SK-N-SH treated with all-trans-retinoic acid at 6 μM for 48 hours (cell line): ENCODE measurements around the gene VMO1.
A peak's percentile ranks its signal among the peaks of the same experiment; 100 is the strongest.

Experiments used
- ATAC-seq: fragments of 200-7000 bp; cut with Tn5 transposase; 3 replicates; pipeline ENCODE4 v1.9.1; 2020; ENCODE audit warnings: mild to moderate bottlenecking, moderate library complexity
- CREB5 ChIP-seq: fragments of 250-450 bp; sonication (Bioruptor Pico); IDR thresholded peaks from 2 replicates; pipeline ENCODE4 v1.5.1; 2020; ENCODE audit warnings: low read depth, mild to moderate bottlenecking, moderate library complexity
- CSDC2 ChIP-seq: fragments of 250-450 bp; sonication (Bioruptor Pico); IDR thresholded peaks from 2 replicates; pipeline ENCODE4 v1.5.0; 2020; ENCODE audit warnings: mild to moderate bottlenecking, moderate library complexity
- CSRNP3 ChIP-seq: fragments of 250-450 bp; sonication (Bioruptor Pico); IDR thresholded peaks from 2 replicates; pipeline ENCODE4 v1.5.1; 2021; ENCODE audit warnings: mild to moderate bottlenecking, moderate library complexity
- ESRRG ChIP-seq: fragments of 250-450 bp; sonication (Bioruptor Pico); IDR thresholded peaks from 2 replicates; pipeline ENCODE4 v1.6.1; 2021; ENCODE audit warnings: mild to moderate bottlenecking
- GLIS3 ChIP-seq: fragments of 250-450 bp; sonication (Bioruptor Pico); IDR thresholded peaks from 2 replicates; pipeline ENCODE4 v1.5.0; 2020; ENCODE audit warnings: mild to moderate bottlenecking, moderate library complexity
- ISL1 ChIP-seq: fragments of 250-450 bp; sonication (Bioruptor Pico); IDR thresholded peaks from 2 replicates; pipeline ENCODE4 v2.1.2; 2022; ENCODE audit warnings: mild to moderate bottlenecking, moderate library complexity
- OSR1 ChIP-seq: fragments of 250-450 bp; sonication (Bioruptor Pico); IDR thresholded peaks from 2 replicates; pipeline ENCODE4 v1.8.0; 2022; ENCODE audit warnings: moderate library complexity, mild to moderate bottlenecking, inconsistent platforms
- PATZ1 ChIP-seq: fragments of 250-450 bp; sonication (Bioruptor Pico); IDR thresholded peaks from 2 replicates; pipeline ENCODE4 v1.8.0; 2020; ENCODE audit warnings: mild to moderate bottlenecking, moderate library complexity, borderline replicate concordance
- POU6F1 ChIP-seq: fragments of 250-450 bp; sonication (Bioruptor Pico); IDR thresholded peaks from 2 replicates; pipeline ENCODE4 v1.8.0; 2021; ENCODE audit warnings: low read depth, mild to moderate bottlenecking, moderate library complexity, borderline replicate concordance
- RARB ChIP-seq: fragments of 250-450 bp; sonication (Bioruptor Pico); IDR thresholded peaks from 2 replicates; pipeline ENCODE4 v1.8.0; 2021; ENCODE audit warnings: mild to moderate bottlenecking, moderate library complexity
- SNAI2 ChIP-seq: fragments of 250-450 bp; sonication (Bioruptor Pico); IDR thresholded peaks from 2 replicates; pipeline ENCODE4 v1.5.0; 2020; ENCODE audit warnings: mild to moderate bottlenecking, moderate library complexity
- TCF4 ChIP-seq: fragments of 250-450 bp; sonication (Bioruptor Pico); IDR thresholded peaks from 2 replicates; pipeline ENCODE4 v1.8.0; 2021; ENCODE audit warnings: mild to moderate bottlenecking, moderate library complexity, borderline replicate concordance
- TOX ChIP-seq: fragments of 250-450 bp; sonication (Bioruptor Pico); IDR thresholded peaks from 2 replicates; pipeline ENCODE4 v1.8.0; 2021; ENCODE audit warnings: mild to moderate bottlenecking, moderate library complexity, borderline replicate concordance
- TSHZ2 ChIP-seq: fragments of 250-450 bp; sonication (Bioruptor Pico); IDR thresholded peaks from 2 replicates; pipeline ENCODE4 v1.5.0; 2020; ENCODE audit warnings: mild to moderate bottlenecking, moderate library complexity
- ZC3H10 ChIP-seq: fragments of 250-450 bp; sonication (Bioruptor Pico); IDR thresholded peaks from 2 replicates; pipeline ENCODE4 v1.5.1; 2021; ENCODE audit warnings: mild to moderate bottlenecking, moderate library complexity
- ZFP3 ChIP-seq: fragments of 250-450 bp; sonication (Bioruptor Pico); IDR thresholded peaks from 2 replicates; pipeline ENCODE4 v1.5.0; 2020; ENCODE audit warnings: mild to moderate bottlenecking, moderate library complexity
- ZFP30 ChIP-seq: fragments of 450-650 bp; formaldehyde crosslinking; IDR thresholded peaks from 2 replicates; pipeline ENCODE4 v1.5.0; 2022; ENCODE audit warnings: mild to moderate bottlenecking, moderate library complexity
- ZNF565 ChIP-seq: fragments of 450-650 bp; formaldehyde crosslinking; conservative IDR thresholded peaks from 2 replicates; pipeline ENCODE4 v1.5.0; 2020; ENCODE audit warnings: low read depth, mild to moderate bottlenecking, moderate library complexity
- ZNF70 ChIP-seq: fragments of 450-650 bp; formaldehyde crosslinking; IDR thresholded peaks from 2 replicates; pipeline ENCODE4 v1.5.0; 2020; ENCODE audit warnings: mild to moderate bottlenecking, moderate library complexity

VMO1 gene

GRCh38 chr17:4796552-4796920 is 10.4 kb upstream of the VMO1 start:
- ATAC-seq, result peak; percentile 96
- TF ChIP-seq CREB5 (CRISPR knock-in tag), result no peak
- no peak for TF ChIP-seq ZC3H10
- no peak for TF ChIP-seq ZNF565
- no peak for TF ChIP-seq TCF4
- TF ChIP-seq TOX (CRISPR knock-in tag), result no peak
- no peak for TF ChIP-seq GLIS3 (CRISPR knock-in tag)
- no peak for TF ChIP-seq CSDC2

GRCh38 chr17:4795168-4795567 is 9.0 kb upstream of the VMO1 start:
- TF ChIP-seq ZNF70 (CRISPR knock-in tag) (no peak), SNAI2 (CRISPR knock-in tag) (no peak), TSHZ2 (CRISPR knock-in tag) (no peak), PATZ1 (CRISPR knock-in tag) (no peak)
- no peak for ATAC-seq

- TF ChIP-seq ZFP30 (CRISPR knock-in tag) (no peak), TOX (CRISPR knock-in tag) (no peak), ISL1 (CRISPR knock-in tag) (no peak), OSR1 (no peak), POU6F1 (CRISPR knock-in tag) (no peak), ZC3H10 (no peak), GLIS3 (CRISPR knock-in tag) (no peak), TCF4 (no peak), ZNF70 (CRISPR knock-in tag) (no peak), ZFP3 (CRISPR knock-in tag) (no peak), RARB (no peak), CSDC2 (no peak), ESRRG (CRISPR knock-in tag) (no peak), CSRNP3 (CRISPR knock-in tag) (no peak), SNAI2 (CRISPR knock-in tag) (no peak), PATZ1 (CRISPR knock-in tag) (no peak), ZNF565 (no peak)
- no peak for ATAC-seq
Observed at GRCh38 chr17:4790705-4791088, 4.5 kb upstream of the VMO1 start.
